Right kidney (tissue), 1 donor: ENCODE data around the gene MBOAT2.
"Not testable (repeated sequence)": the region's sequence is repeated elsewhere in the genome, so short reads cannot be mapped to it uniquely, and the experiment has no call there.

Experiments used
- DNase-seq: peaks from one replicate; pipeline ENCODE4 v3.0.0-alpha.2; 2016

Gene MBOAT2

GRCh38 chr2:8956774-8957173 lies 46.7 kb downstream of the MBOAT2 start:
- no peak for DNase-seq

GRCh38 chr2:8954990-8955389 lies 48.5 kb downstream of the MBOAT2 start:
- DNase-seq = no peak

DNA sequence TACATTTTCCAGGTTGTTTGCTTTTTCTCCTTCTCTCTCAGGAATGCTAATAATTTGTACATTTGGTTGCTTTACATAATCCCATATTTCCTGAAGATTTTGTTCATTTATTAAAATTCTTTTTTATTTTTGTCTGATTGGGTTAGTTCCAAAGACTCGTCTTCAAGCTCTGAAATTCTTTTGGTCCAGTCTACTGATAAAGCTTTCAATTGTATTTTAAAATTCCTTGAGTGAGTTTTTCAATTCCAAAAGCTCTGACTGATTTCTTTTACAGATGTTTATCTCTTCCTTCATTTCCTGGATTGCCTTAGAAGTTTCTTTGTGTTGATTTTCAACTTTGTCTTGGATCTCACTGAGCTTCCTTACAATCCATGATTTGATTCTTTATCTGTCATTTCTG lies 50.0 kb downstream of the MBOAT2 start:
- DNase-seq = no peak

DNA sequence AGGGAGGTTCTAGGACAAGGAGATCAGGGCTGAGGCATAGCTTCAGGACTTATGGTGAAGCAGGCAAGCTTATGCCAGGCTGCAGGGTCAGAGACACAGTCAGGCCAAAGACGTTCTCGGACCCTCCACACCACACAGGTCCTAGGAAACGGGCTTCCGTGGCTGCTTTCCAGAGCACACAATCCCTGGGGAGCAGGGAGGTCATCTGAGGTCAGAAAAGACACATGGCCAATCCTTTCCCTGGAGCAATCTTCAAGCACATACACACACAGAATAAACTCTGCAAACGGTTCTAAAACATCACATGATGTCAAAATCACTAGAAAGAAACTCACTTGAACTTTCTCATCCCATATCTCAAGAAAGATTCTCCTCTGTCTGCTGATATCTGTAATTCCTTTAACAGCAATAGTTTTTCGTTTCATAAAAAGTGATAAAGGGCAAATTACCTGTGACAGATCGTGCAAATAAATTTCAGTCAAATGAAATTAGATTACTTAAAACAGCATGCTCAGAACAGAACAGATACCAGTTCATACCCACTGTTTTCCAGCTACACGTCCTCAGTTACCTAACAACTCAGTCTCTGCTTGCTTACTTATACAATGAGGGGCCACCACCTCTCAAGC lies 63.9 kb downstream of the MBOAT2 start:
- no peak for DNase-seq

DNA sequence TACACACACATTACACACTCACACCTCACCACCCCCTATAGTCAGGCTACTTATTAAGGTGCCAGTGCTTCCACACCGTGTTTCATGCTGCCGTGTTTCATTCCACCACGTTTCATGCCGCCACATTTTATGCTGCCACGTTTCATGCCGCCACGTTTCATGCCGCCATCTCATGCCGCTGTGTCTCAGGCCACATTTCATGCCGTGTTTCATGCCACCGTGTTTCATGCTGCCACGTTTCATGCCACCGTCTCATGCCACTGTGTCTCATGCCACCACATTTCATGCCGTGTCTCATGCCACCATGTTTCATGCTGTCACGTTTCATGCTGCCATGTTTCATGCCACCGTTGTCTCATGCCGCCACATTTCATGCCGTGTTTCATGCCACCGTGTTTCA lies 65.1 kb downstream of the MBOAT2 start:
- DNase-seq = no peak

DNA sequence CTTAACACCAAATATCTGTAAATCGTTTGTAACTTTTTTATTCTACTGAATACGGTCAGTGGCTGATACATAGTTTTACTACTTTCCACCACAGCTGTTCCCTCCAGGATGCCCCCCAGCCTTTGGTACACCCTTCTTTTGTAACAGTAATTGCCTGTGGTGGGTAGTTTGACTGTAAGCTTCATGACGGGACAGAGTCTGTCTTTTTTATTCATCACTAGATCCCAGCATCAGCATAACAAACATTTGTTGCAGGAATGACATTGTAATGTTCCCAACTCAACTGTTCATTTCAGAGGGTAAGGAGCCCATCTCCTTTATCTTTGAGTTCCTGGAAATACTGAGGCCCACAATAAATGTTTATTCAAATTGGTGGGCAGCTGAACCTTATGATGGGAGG lies 67.5 kb downstream of the MBOAT2 start:
- no peak for DNase-seq

DNA sequence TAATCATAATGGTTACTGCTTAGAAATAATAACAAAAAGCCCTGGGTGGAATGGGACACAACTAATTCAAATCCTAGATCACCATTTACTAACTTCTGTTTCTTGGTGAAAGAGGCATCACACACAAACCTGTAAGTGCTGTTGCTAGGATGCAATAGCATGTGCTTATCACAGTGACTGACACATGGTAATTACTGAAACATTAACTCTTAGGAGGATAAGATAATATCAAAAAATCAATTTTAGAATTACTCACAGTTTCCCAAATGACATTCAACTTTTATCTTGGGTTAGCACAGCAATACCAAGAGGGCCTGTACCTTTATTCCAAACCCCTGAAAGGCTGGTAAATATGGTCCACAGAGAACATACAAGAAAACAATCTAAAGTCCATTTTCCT lies 69.1 kb downstream of the MBOAT2 start:
- DNase-seq = no peak

DNA sequence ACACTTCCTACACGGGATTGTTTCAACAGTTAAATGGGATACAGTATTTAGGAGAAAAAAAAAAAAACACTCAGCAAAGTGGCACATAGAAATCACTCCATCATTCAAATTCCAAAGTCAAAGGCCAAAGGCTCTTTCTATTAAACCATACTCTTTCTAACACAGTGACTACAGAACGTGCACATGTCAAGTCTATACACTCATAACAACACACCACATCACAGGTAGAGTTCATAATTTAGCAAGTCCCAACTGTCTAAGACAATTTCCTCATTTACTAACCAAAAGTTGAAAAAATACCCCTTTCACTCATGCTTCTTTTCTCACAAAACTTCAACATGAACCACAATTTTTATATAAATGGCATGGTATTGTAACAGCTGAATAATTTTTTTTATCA lies 70.8 kb downstream of the MBOAT2 start:
- no peak for DNase-seq

DNA sequence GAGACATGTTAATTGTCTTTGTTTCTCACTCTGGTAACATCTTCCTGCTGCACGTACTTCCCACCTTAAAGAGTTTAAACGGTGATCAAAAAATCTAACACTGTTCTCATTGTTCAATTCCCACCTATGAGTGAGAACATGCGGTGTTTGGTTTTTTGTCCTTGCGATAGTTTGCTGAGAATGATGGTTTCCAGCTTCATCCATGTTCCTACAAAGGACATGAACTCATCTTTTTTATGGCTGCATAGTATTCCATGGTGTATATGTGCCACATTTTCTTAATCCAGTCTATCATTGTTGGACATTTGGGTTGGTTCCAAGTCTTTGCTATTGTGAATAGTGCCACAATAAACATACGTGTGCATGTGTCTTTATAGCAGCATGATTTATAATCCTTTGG lies 73.3 kb downstream of the MBOAT2 start:
- DNase-seq = not testable (repeated sequence)

DNA sequence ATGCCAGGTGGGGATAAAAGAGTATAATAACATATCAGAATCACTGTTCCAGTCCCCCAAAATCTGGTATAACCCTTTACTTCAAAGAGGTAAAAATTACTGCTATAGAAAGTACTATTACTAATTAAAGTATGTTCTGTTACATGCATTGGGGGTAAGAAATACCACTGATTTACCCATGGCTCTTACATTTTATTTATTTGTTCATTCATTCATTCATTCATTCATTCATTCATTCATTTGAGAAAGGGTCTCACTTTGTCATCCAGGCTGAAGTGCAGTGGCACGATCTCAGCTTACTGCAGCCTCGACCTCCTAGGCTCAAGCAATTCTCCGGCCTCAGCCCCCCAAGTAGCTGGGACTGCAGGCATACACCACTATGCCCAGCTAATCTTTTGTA lies 74.4 kb downstream of the MBOAT2 start:
- no peak for DNase-seq

GRCh38 chr2:8927510-8928455 lies 75.7 kb downstream of the MBOAT2 start:
- DNase-seq = no peak

- no peak for DNase-seq
Measured at GRCh38 chr2:8926356-8926755, 77.1 kb downstream of the MBOAT2 start.

DNA sequence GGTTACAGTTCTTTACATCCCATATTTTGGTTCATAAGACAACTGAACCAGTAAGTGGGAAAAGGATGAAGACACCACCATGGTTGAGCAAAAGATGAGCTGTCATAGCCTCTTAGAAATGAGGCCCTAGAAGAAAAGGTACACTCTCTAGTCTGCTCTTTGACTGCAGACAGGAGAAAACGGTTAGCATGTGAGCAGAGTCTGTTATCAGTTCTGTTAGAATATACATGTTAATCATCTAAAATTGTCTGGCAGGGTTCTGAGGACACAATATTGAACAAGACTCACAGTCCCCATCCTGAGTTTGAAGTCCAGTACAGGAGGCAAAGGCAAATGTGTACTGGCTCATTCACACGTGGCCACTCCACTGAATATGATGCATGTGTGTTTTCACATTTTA lies 78.1 kb downstream of the MBOAT2 start:
- no peak for DNase-seq

DNA sequence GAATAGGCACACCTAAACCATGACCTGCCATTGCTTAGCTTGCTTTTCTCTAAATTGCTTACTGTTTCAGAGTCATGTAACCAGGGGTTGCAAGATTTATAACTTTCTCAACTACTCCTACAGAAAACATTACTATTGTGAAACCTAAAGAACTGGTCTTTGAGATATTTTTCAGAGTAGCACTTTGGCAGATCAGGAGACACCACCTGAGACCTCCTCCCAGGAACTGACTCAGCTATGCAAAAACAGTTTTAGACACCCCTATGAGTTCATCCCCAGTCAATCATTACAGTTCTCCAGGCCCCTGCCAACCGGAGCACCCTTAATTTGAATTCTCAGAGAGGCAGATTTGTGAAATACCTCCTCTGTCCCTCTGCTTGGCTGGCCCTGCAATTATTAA lies 80.3 kb downstream of the MBOAT2 start:
- no peak for DNase-seq

DNA sequence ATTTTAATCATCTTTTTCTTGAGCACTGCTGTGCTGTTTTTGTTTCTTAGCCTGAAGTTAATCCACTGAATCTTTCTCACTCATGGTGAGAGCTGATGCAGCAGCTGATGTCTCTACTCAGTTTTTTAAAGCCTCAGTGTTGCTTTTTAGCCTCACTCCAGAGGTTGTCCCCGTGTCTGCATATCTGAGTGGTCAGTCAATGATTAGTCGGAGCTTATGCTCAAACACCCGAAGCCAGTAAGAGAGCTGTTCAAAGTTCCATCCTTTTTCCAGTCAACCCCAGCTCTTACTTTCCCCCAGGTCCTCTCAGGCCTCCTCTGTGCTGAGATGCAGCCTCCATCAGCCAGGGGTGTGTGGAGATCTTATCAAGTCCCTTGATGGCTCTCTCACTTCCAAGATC lies 81.1 kb downstream of the MBOAT2 start:
- no peak for DNase-seq

DNA sequence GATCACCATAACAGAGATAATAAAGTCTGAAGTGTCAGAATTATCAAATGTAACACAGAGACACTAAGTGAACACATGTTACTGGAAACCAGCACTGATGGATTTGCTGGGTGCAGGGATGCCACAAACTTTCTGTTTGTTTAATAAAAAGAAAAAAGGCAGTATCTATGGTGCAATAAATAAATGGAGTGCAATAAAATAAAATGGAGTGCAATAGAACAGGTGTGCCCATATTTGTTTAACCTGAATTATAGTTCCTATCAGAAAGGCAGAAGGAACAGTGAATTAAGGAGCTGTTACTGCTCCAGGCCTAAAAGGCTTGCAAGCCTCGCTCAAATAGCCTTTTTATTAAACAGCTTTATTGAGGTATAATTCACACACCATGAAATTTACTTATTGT lies 85.1 kb downstream of the MBOAT2 start:
- no peak for DNase-seq

GRCh38 chr2:8915941-8916340 lies 87.5 kb downstream of the MBOAT2 start:
- DNase-seq = no peak

- not testable (repeated sequence) for DNase-seq
Measured at GRCh38 chr2:8913767-8914166, 89.7 kb downstream of the MBOAT2 start.

- no peak for DNase-seq
Measured at GRCh38 chr2:8907764-8908288, 95.7 kb downstream of the MBOAT2 start.

GRCh38 chr2:8903924-8904323 lies 99.6 kb downstream of the MBOAT2 start:
- DNase-seq = not testable (repeated sequence)

GRCh38 chr2:8902757-8903156 lies 100.7 kb downstream of the MBOAT2 start:
- not testable (repeated sequence) for DNase-seq

- not testable (repeated sequence) for DNase-seq
Measured at GRCh38 chr2:8897206-8897605, 106.3 kb downstream of the MBOAT2 start.

DNA sequence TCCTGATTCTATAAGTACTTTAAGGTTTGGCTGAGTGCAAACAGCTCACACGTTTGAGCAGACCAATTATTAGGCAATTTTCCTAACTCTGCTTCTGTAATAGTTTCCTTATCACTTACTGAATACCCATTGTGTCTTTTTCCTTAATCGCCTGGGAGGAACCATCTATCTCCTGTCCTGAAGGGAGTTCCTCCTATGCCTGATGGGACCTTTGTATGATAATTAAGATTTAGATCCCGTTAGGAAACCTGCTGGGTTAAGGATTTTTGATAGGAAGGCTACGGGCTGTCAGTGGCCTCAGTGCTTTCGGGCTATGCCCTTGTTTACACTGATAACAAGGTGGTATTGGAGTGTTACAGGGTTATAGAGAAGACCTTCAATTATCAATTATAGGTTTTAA lies 106.8 kb downstream of the MBOAT2 start:
- DNase-seq = not testable (repeated sequence)
